B cell (primary cell): ENCODE results near the gene ABCA1.

Experiments used
- CTCF ChIP-seq: fragments of 200-600 bp; IDR thresholded peaks from one replicate; pipeline ENCODE4 v1.8.0; 2022; ENCODE audit warnings: antibody characterized with exemption, mild to moderate bottlenecking
- EZH2 ChIP-seq: IDR thresholded peaks from 2 replicates; pipeline ENCODE4 v1.6.1; 2012; ENCODE audit warnings: borderline replicate concordance, low read depth, mild to moderate bottlenecking, moderate library complexity, low read length; ENCODE audit not compliant: insufficient read depth, poor library complexity, severe bottlenecking

- TF ChIP-seq CTCF, result no peak
- no peak for TF ChIP-seq EZH2
Measured at GRCh38 chr9:104892701-104893100, 35.3 kb downstream of the ABCA1 start.
